ENCODE measurements around the gene MOCOS. TPM values are rescaled to one million over a fixed set of nuclear protein-coding genes. Genes with fewer than 3 reads are reported as not detected.

MOCOS gene
- total RNA-seq, 1 experiment from 2014 or later, result 5.1 TPM

DNA sequence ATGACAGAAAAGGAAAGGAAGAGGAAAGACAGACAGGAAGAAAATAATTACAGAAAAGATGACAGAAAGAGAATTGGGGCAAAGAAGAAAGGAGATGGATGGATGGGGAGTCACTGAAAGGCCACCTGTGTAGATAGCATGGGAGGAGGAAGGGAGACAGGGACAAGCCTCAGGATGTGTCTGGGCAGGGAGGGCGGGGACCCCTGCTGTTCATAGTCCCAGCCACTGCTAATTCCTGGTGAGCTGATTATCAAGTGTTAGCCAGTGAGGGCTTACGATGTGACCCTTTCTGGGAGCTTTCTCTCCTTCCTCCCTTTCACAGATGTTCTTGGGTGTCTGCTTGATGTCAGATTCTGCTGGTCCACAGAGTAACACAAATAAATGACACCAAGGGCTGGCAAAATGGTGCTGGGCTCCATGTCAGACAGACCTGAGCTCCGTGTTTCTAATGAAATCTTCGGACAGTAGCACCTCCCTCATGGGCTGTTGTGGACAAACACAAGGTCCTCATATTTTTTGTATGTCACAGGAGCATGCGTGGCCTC lies 123.8 kb downstream of the MOCOS start:
- ATAC-seq, result no peak
- H2AFZ ChIP-seq (ENCODE audit: low read length), result no peak overlapping the region
- no TSS peak for BruUV-seq (replicated peaks)
- H3F3A ChIP-seq (ENCODE audit: low read length, unreplicated experiment), result no peaks in the 10 kb centered on the region
- peaks cover 86% of the 10 kb centered on the region for H3K4me1 ChIP-seq (ENCODE audit: insufficient read depth, low read length)
- DNase-seq, result no peak
- H3K9ac ChIP-seq (ENCODE audit: low read length), result peak overlapping the region; percentile 29; the same call in 1 of the 2 replicates
- H3K9me2 ChIP-seq (replicated peaks; ENCODE audit: low read length), result no peaks in the 10 kb centered on the region
- CTCF ChIA-PET, result no interaction called here
- H3K27me3 ChIP-seq (ENCODE audit: low read length), result no peaks in the 10 kb centered on the region
- H3K4me3 ChIP-seq (ENCODE audit: low read length), result no peak overlapping the region
- TF ChIP-seq EZH2phosphoT487 (IDR thresholded peaks at IDR 0.05; ENCODE audit: borderline replicate concordance, low read length) (no peak), EZH2 (IDR thresholded peaks at IDR 0.05; ENCODE audit: low read length, unreplicated experiment) (no peak)
- TF ChIP-seq, protein P1, sequence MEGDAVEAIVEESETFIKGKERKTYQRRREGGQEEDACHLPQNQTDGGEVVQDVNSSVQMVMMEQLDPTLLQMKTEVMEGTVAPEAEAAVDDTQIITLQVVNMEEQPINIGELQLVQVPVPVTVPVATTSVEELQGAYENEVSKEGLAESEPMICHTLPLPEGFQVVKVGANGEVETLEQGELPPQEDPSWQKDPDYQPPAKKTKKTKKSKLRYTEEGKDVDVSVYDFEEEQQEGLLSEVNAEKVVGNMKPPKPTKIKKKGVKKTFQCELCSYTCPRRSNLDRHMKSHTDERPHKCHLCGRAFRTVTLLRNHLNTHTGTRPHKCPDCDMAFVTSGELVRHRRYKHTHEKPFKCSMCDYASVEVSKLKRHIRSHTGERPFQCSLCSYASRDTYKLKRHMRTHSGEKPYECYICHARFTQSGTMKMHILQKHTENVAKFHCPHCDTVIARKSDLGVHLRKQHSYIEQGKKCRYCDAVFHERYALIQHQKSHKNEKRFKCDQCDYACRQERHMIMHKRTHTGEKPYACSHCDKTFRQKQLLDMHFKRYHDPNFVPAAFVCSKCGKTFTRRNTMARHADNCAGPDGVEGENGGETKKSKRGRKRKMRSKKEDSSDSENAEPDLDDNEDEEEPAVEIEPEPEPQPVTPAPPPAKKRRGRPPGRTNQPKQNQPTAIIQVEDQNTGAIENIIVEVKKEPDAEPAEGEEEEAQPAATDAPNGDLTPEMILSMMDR (conservative IDR thresholded peaks at IDR 0.05; ENCODE audit: low read depth, low read length), result no peak
- POLR2A ChIA-PET (ENCODE audit: unreplicated experiment), result no interaction called here
- H4K20me1 ChIP-seq (ENCODE audit: low read length), result no peaks in the 10 kb centered on the region
- peak overlapping the region; percentile 100 for H3K27ac ChIP-seq (ENCODE audit: low read length)
- no peaks in the 10 kb centered on the region for H3K36me3 ChIP-seq (ENCODE audit: low read depth, low read length)
- H3K9me3 ChIP-seq (ENCODE audit: low read length), result no peaks in the 10 kb centered on the region
- H3K4me2 ChIP-seq (ENCODE audit: low read length), result no peak overlapping the region
- intact Hi-C loops (cut with micrococcal nuclease), result no loop called here
- peaks cover 69% of the 10 kb centered on the region for H3K79me2 ChIP-seq (ENCODE audit: low read length)

DNA sequence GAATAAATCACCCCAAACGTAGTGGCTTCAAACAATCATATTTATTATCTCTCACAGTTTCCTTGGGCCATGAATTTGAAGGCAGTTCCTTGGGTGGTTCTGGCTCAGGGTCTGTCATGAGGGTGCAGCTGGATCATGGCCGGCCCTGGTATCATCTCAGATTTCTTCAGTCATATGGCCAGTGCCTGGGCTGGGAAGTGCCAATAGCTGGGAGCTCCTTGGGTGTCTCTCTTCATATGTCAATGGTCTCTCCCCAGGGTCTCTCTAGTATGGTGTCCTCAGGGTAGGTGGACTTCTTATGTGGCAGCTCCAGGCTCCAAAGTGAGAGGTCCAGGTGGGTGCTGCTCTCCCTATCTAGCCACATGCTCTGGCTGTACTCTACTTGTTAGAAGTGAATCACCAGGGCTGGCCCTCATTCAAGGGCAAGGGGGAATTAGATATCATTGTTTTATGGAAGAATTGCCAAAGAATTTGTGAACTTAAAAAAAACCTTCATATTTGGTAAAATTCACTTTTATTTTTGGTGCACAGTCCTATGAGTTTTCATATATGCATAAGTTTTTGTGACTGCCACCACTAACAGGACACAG lies 125.6 kb downstream of the MOCOS start:
- BruUV-seq (replicated peaks), result no TSS peak
- H3F3A ChIP-seq (ENCODE audit: low read length, unreplicated experiment), result no peaks in the 10 kb centered on the region
- peaks cover 76% of the 10 kb centered on the region for H3K4me1 ChIP-seq (ENCODE audit: insufficient read depth, low read length)
- no peak overlapping the region for H2AFZ ChIP-seq (ENCODE audit: low read length)
- no peaks in the 10 kb centered on the region for H3K9me3 ChIP-seq (ENCODE audit: low read length)
- H3K36me3 ChIP-seq (ENCODE audit: low read depth, low read length), result no peaks in the 10 kb centered on the region
- intact Hi-C loops (cut with micrococcal nuclease), result no loop called here
- peak overlapping the region; percentile 99 for H3K27ac ChIP-seq (ENCODE audit: low read length)
- H3K4me2 ChIP-seq (ENCODE audit: low read length), result peak overlapping the region; percentile 16; the same call in 1 of the 2 replicates
- ATAC-seq, result no peak
- no peaks in the 10 kb centered on the region for H3K9me2 ChIP-seq (replicated peaks; ENCODE audit: low read length)
- H3K9ac ChIP-seq (ENCODE audit: low read length), result peak overlapping the region; percentile 75
- no peaks in the 10 kb centered on the region for H3K27me3 ChIP-seq (ENCODE audit: low read length)
- ChIA-PET CTCF (no interaction called here), POLR2A (ENCODE audit: unreplicated experiment) (no interaction called here)
- no peak overlapping the region for H3K4me3 ChIP-seq (ENCODE audit: low read length)
- H4K20me1 ChIP-seq (ENCODE audit: low read length), result no peaks in the 10 kb centered on the region
- no peak for DNase-seq
- peaks cover 55% of the 10 kb centered on the region for H3K79me2 ChIP-seq (ENCODE audit: low read length)
- TF ChIP-seq, protein P1 (conservative IDR thresholded peaks at IDR 0.05; ENCODE audit: low read depth, low read length), result no peak
- TF ChIP-seq EZH2phosphoT487 (IDR thresholded peaks at IDR 0.05; ENCODE audit: borderline replicate concordance, low read length) (no peak), EZH2 (IDR thresholded peaks at IDR 0.05; ENCODE audit: low read length, unreplicated experiment) (no peak)

DNA sequence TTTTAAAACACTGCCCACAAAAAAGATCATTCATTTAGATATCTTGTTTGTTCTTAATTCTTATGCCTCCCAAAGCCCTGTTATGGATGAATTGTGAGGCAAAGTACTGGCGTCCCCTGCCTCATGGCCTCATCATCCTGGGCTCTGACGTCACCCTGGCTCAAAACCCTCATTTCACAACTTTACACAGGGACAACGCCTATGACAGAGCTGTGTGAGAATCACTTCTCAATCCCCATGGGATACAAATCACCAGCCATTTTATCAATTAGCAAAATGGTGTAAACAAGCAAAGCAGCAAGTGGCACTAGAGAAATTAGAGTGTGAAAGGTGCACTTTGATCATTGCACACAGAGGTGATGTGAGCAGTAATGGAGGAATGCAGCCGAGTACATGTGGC lies 126.8 kb downstream of the MOCOS start:
- BruUV-seq (replicated peaks), result no TSS peak
- intact Hi-C loops (cut with micrococcal nuclease), result no loop called here
- Histone ChIP-seq H3F3A (ENCODE audit: low read length, unreplicated experiment) (no peaks in the 10 kb centered on the region), H4K20me1 (ENCODE audit: low read length) (no peaks in the 10 kb centered on the region), H3K27ac (ENCODE audit: low read length) (peak overlapping the region; percentile 99), H3K36me3 (ENCODE audit: low read depth, low read length) (no peaks in the 10 kb centered on the region), H3K4me2 (ENCODE audit: low read length) (peak overlapping the region; percentile 53), H3K79me2 (ENCODE audit: low read length) (peaks cover 52% of the 10 kb centered on the region), H3K4me1 (ENCODE audit: insufficient read depth, low read length) (peaks cover 65% of the 10 kb centered on the region), H3K9me2 (replicated peaks; ENCODE audit: low read length) (no peaks in the 10 kb centered on the region), H3K4me3 (ENCODE audit: low read length) (no peak overlapping the region), H2AFZ (ENCODE audit: low read length) (no peak overlapping the region), H3K9ac (ENCODE audit: low read length) (peak overlapping the region; percentile 75), H3K9me3 (ENCODE audit: low read length) (no peaks in the 10 kb centered on the region), H3K27me3 (ENCODE audit: low read length) (no peaks in the 10 kb centered on the region)
- TF ChIP-seq, protein P1 (conservative IDR thresholded peaks at IDR 0.05; ENCODE audit: low read depth, low read length), result no peak
- TF ChIP-seq EZH2phosphoT487 (IDR thresholded peaks at IDR 0.05; ENCODE audit: borderline replicate concordance, low read length), result no peak
- no peak for TF ChIP-seq EZH2 (IDR thresholded peaks at IDR 0.05; ENCODE audit: low read length, unreplicated experiment)
- POLR2A ChIA-PET (ENCODE audit: unreplicated experiment), result no interaction called here
- CTCF ChIA-PET, result no interaction called here
- DNase-seq (no peak), ATAC-seq (no peak)
